OCI-LY7 (cell line): ENCODE data around the gene R3HCC1L. TPM values are rescaled to one million over a fixed set of nuclear protein-coding genes. Genes with fewer than 3 reads are reported as not detected.
"Not testable (repeated sequence)": the region's sequence is repeated elsewhere in the genome, so short reads cannot be mapped to it uniquely, and the experiment has no call there.

Experiments
- BruUV-seq: library from RNA; stranded (reverse); fragments of 400-500 nt; replicated peaks from 2 replicates; lab custom pipeline; 2021; lab: Mats Ljungman, UMichigan
- CTCF ChIA-PET: fragments of 300-600 bp; sonication (Branson Sonifier 250); formaldehyde crosslinking; loops from one replicate; lab custom pipeline; 2022; ENCODE audit warnings: antibody characterized with exemption; ENCODE audit not compliant: unreplicated experiment; lab: Charles Lee
- POLR2A ChIA-PET: fragments of 300-600 bp; sonication (Branson Sonifier 250); formaldehyde crosslinking; loops from one replicate; lab custom pipeline; 2022; ENCODE audit warnings: antibody characterized with exemption; lab: Charles Lee
- DNase-seq: peaks from one replicate; pipeline ENCODE4 v3.0.0-alpha.2; 2015; ENCODE audit warnings: low spot score
- H2AFZ ChIP-seq: fragments of 200-600 bp; sonication (generic), shearing (Covaris generic); 2 replicates; pipeline ENCODE4 v1.6.1; 2014; ENCODE audit warnings: mild to moderate bottlenecking, antibody characterized with exemption, low read length, moderate library complexity
- H3K27ac ChIP-seq: fragments of 200-600 bp; sonication (generic); 2 replicates; pipeline ENCODE4 v1.5.1; 2014; ENCODE audit warnings: mixed run types, low read depth, mild to moderate bottlenecking, moderate library complexity, low read length, inconsistent platforms; ENCODE audit not compliant: poor library complexity, severe bottlenecking
- H3K36me3 ChIP-seq: fragments of 200-600 bp; sonication (generic); 2 replicates; pipeline ENCODE4 v1.6.1; 2014; ENCODE audit warnings: mild to moderate bottlenecking, antibody characterized with exemption, low read length, moderate library complexity, mixed read lengths; ENCODE audit not compliant: insufficient read depth
- H3K4me1 ChIP-seq: fragments of 200-600 bp; sonication (generic); 2 replicates; pipeline ENCODE4 v1.5.1; 2014; ENCODE audit warnings: mild to moderate bottlenecking, low read length; ENCODE audit not compliant: insufficient read depth, poor library complexity, severe bottlenecking
- H3K4me2 ChIP-seq: fragments of 200-600 bp; sonication (generic); 2 replicates; pipeline ENCODE4 v1.6.1; 2014; ENCODE audit warnings: mild to moderate bottlenecking, low read length
- H3K4me3 ChIP-seq: fragments of 200-600 bp; sonication (generic); 2 replicates; pipeline ENCODE4 v1.5.1; 2014; ENCODE audit warnings: mild to moderate bottlenecking, low read depth, low read length; ENCODE audit not compliant: poor library complexity, severe bottlenecking
- H3K79me2 ChIP-seq: fragments of 200-600 bp; sonication (generic); 2 replicates; pipeline ENCODE4 v1.6.1; 2016; ENCODE audit warnings: low read depth, mild to moderate bottlenecking, low read length, moderate library complexity, mixed read lengths; ENCODE audit not compliant: insufficient read depth
- H3K9me2 ChIP-seq: fragments of 200-600 bp; sonication (generic); 2 replicates; pipeline ENCODE4 v1.6.1; 2016; ENCODE audit warnings: mild to moderate bottlenecking, low read length, mixed read lengths; ENCODE audit not compliant: insufficient read depth
- H3K9me3 ChIP-seq: fragments of 200-600 bp; sonication (generic); 2 replicates; pipeline ENCODE4 v1.6.1; 2014; ENCODE audit warnings: mild to moderate bottlenecking, mixed run types, low read length, mixed read lengths
- H4K20me1 ChIP-seq: fragments of 200-600 bp; sonication (generic); 2 replicates; pipeline ENCODE4 v1.6.1; 2014; ENCODE audit warnings: mild to moderate bottlenecking, antibody characterized with exemption, low read length, moderate library complexity, mixed read lengths; ENCODE audit not compliant: insufficient read depth
- CTCF ChIP-seq: fragments of 200-600 bp; sonication (generic); conservative IDR thresholded peaks from 2 replicates; pipeline ENCODE4 v1.5.1; 2014; ENCODE audit warnings: mild to moderate bottlenecking, antibody characterized with exemption, low read length, moderate library complexity, mixed read lengths
- EZH2phosphoT487 ChIP-seq: fragments of 200-600 bp; sonication (generic); IDR thresholded peaks from 2 replicates; pipeline ENCODE4 v1.6.1; 2018; ENCODE audit warnings: low read depth, borderline replicate concordance, mild to moderate bottlenecking, mixed run types, antibody characterized with exemption, low read length, moderate library complexity, mixed read lengths
- intact Hi-C: fragments of 100-400 bp; cut with micrococcal nuclease; formaldehyde crosslinking; loops from one replicate; pipeline ENCODE4 v1.10.0; 2022; ENCODE audit not compliant: unreplicated experiment
- total RNA-seq, 2 experiments: library from RNA; depleted of rRNA in 1 of 2; stranded (reverse); fragments of >200 nt in 1 of 2; shearing (Covaris generic) in 1 of 2; gene quantifications; 2 replicates each; pipeline ENCODE4 v1.2.3, GENCODE V29; 2014 to 2022

Gene R3HCC1L
- total RNA-seq, 2 experiments from 2014 or later: 38.8 to 42.0 TPM

- Histone ChIP-seq H3K27ac (peak overlapping the region; percentile 92), H3K4me1 (peaks cover 45% of the 10 kb centered on the region), H2AFZ (peak overlapping the region; percentile 96), H3K4me2 (peak overlapping the region; percentile 68), H3K79me2 (peaks cover 36% of the 10 kb centered on the region), H3K4me3 (peak overlapping the region; percentile 90), H3K36me3 (peaks cover 27% of the 10 kb centered on the region), H3K9me3 (peaks cover 24% of the 10 kb centered on the region)
- intact Hi-C loops, BruUV-seq, H4K20me1 ChIP-seq, H3K9me2 ChIP-seq: not testable (repeated sequence)
- TF ChIP-seq CTCF: peak; percentile 3; the same call in 1 of the 2 replicates
- ChIA-PET CTCF (interaction anchor here (2.1 kb wide), 1 partner anchor 36 kb away, joined by 17 read pairs; no protein-coding TSS in a partner anchor), POLR2A (interaction anchor here (1.1 to 4.1 kb wide), 4 partner anchors 22 to 36 kb away, joined by 5 to 45 read pairs (median 14); no protein-coding TSS in a partner anchor)
- DNase-seq: peak; percentile 75
These were observed 1.2 kb upstream of the R3HCC1L start for GRCh38 chr10:98133075-98133752.

GRCh38 chr10:98134117-98134430, 383 bp upstream of the R3HCC1L start:
- no peak for TF ChIP-seq CTCF
- no peak for TF ChIP-seq EZH2phosphoT487
- Histone ChIP-seq H3K4me2 (peak overlapping the region; percentile 68), H3K9me2 (no peaks in the 10 kb centered on the region), H4K20me1 (peaks cover 5% of the 10 kb centered on the region; the same call in 1 of the 2 replicates), H2AFZ (peak overlapping the region; percentile 96), H3K36me3 (peaks cover 32% of the 10 kb centered on the region), H3K4me3 (peak overlapping the region; percentile 90), H3K4me1 (peaks cover 54% of the 10 kb centered on the region), H3K9me3 (peaks cover 24% of the 10 kb centered on the region), H3K79me2 (peaks cover 45% of the 10 kb centered on the region), H3K27ac (peak overlapping the region; percentile 92)
- ChIA-PET POLR2A (interaction anchor here (0.8 to 4.1 kb wide), 6 partner anchors 11 to 281 kb away, joined by 3 to 45 read pairs (median 6); no protein-coding TSS in a partner anchor), CTCF (interaction anchor here (2.1 kb wide), 1 partner anchor 35 kb away, joined by 17 read pairs; no protein-coding TSS in a partner anchor)
- TSS peak; percentile 67 for BruUV-seq
- intact Hi-C loops: loop anchor here (1.0 kb wide), 1 partner anchor 34 kb away; no protein-coding TSS in a partner anchor
- no peak for DNase-seq
